Peyer's patch (tissue), 4 donors: ENCODE results near the gene OSBPL10. TPM values are rescaled to one million over a fixed set of nuclear protein-coding genes. Genes with fewer than 3 reads are reported as not detected.

Experiments
- DNase-seq, 3 donors: peaks; one replicate each; pipeline ENCODE4 v3.0.0-alpha.2; 2017 to 2019
- H3K27ac ChIP-seq, 4 donors: fragments of 200-600 bp; sonication (generic); one replicate each; pipeline ENCODE4 v1.5.1; 2016 to 2019
- H3K27me3 ChIP-seq, 2 donors: fragments of 200-600 bp; sonication (generic); one replicate each; pipeline ENCODE4 v1.5.1; 2019
- H3K36me3 ChIP-seq, 3 donors: fragments of 200-600 bp; sonication (generic); one replicate each; pipeline ENCODE4 v1.5.1; 2016 to 2019
- H3K4me1 ChIP-seq, 4 donors: fragments of 200-600 bp; sonication (generic); one replicate each; pipeline ENCODE4 v1.5.1; 2016 to 2019
- H3K4me3 ChIP-seq, 4 donors: fragments of 200-600 bp; sonication (generic); 1 replicate in 3 of 4; 2 replicates in 1 of 4; pipeline ENCODE4 v1.5.1; 2016 to 2019; ENCODE audit warnings: mild to moderate bottlenecking in 1 of 4
- H3K9me3 ChIP-seq, 4 donors: fragments of 200-600 bp; sonication (generic); one replicate each; pipeline ENCODE4 v1.5.1; 2016 to 2019; ENCODE audit warnings: mild to moderate bottlenecking in 1 of 4
- POLR2A ChIP-seq, 2 donors: fragments of 450-650 bp; IDR thresholded peaks; one replicate each; pipeline ENCODE4 v1.5.1; 2017; ENCODE audit warnings: antibody characterized with exemption in 2 of 2, mild to moderate bottlenecking in 2 of 2, moderate library complexity in 2 of 2
- total RNA-seq, 4 donors: library from RNA; depleted of rRNA; stranded (reverse); fragments of >200 nt; gene quantifications; one replicate each; pipeline ENCODE4 v1.1.0, GENCODE V29; 2016
- TF ChIP-seq, protein P1 (sequence below), 6 experiments: fragments of 450-650 bp in 4 of 6; fragments of 200-600 bp in 2 of 6; sonication (generic) in 1 of 6; IDR thresholded peaks; one replicate each; pipeline ENCODE4 v1.5.1; 2017 to 2019; ENCODE audit warnings: antibody characterized with exemption in 6 of 6, mild to moderate bottlenecking in 3 of 6, moderate library complexity in 1 of 6

The OSBPL10 gene
- total RNA-seq, 4 donors from 2014 or later = 18.5 to 128 (median 60.5) TPM

DNA sequence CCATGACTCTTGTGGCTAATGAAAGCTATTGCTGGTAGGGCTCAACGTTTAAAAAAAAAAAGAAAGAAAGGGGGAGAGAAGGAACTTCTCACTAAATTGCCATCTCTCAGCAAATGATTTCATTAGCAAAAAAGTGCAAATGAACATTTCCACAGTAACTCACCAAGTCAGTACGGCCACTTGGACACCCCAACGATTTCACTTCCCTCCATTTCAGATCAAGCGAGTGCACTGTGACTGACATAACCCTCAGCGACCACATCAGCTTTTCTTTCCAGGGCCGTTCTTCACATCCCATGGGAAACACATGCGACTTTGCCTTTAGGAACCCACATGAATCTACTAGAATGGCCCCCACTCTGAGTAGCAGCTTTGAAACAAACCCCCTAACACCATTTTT, 71.6 kb downstream of the OSBPL10 start:
- Histone ChIP-seq H3K36me3 (no peaks in the 10 kb centered on the region), H3K27me3 (no peaks in the 10 kb centered on the region), H3K4me3 (no peak overlapping the region), H3K27ac (peak overlapping the region in 1 of 4 donors; percentile 3), H3K4me1 (peaks cover 0 to 15% (median 2%) of the 10 kb centered on the region in 4 donors), H3K9me3 (no peaks in the 10 kb centered on the region)
- DNase-seq = no peak
- TF ChIP-seq, protein P1, sequence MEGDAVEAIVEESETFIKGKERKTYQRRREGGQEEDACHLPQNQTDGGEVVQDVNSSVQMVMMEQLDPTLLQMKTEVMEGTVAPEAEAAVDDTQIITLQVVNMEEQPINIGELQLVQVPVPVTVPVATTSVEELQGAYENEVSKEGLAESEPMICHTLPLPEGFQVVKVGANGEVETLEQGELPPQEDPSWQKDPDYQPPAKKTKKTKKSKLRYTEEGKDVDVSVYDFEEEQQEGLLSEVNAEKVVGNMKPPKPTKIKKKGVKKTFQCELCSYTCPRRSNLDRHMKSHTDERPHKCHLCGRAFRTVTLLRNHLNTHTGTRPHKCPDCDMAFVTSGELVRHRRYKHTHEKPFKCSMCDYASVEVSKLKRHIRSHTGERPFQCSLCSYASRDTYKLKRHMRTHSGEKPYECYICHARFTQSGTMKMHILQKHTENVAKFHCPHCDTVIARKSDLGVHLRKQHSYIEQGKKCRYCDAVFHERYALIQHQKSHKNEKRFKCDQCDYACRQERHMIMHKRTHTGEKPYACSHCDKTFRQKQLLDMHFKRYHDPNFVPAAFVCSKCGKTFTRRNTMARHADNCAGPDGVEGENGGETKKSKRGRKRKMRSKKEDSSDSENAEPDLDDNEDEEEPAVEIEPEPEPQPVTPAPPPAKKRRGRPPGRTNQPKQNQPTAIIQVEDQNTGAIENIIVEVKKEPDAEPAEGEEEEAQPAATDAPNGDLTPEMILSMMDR (IDR thresholded peaks at IDR 0.05) = no peak
- no peak for TF ChIP-seq POLR2A (IDR thresholded peaks at IDR 0.05)

DNA sequence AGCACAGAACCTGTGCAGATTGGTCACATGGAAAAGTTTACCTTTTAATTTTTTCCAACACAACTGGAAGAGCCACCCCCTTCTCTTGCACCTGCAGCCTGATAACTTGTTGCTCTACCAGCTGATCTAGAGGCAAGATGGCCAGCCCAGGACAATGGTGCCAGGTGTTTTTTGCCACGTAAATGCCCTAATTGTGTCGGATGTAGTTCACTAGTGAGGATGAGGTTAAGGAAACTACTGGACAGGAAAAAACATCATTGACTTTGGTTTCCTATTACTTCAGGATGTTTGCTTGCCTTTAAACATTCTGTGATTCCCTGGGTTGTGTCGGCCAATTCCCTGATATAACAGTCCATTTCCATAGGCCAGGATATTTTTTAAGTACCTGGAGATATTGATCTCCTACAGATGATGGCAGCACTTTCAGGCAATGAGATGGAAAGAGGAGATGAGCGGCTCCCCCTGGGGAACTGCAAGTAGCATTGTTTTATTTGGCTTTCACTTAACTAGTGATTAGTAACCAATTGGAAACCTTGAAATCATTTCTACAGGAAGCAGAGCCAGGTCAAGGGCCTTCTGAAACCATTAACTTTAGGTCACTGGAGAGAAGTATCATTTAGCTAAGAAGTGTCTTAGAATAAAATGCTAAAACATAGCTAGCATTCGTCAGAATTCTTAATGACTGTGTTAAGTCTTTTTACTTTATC, 72.5 kb downstream of the OSBPL10 start:
- no peak for DNase-seq
- TF ChIP-seq, protein P1 (IDR thresholded peaks at IDR 0.05) = no peak
- no peak for TF ChIP-seq POLR2A (IDR thresholded peaks at IDR 0.05)
- Histone ChIP-seq H3K27ac (no peak overlapping the region), H3K4me3 (no peak overlapping the region), H3K4me1 (peaks cover 0 to 20% (median 4%) of the 10 kb centered on the region in 4 donors), H3K9me3 (no peaks in the 10 kb centered on the region), H3K27me3 (no peaks in the 10 kb centered on the region), H3K36me3 (no peaks in the 10 kb centered on the region)

DNA sequence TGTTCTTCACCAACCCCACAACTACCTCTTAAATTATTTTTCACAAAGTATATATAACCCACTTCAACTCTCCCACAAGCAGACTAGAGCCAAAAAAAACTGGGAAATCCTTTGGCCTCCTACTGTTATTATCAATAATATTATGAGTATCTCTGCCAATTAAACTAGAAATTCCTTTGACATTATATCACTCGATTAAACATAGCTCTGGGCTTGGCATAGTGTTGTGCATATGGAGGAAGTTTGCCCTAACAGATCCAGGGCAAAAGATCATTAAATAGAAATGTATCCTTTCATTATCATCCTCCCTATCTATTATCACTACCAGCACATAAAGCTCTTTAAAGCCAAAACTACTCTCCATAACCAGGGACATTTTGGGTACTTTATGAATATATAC, 74.9 kb downstream of the OSBPL10 start:
- H3K27me3 ChIP-seq = no peaks in the 10 kb centered on the region
- TF ChIP-seq POLR2A (IDR thresholded peaks at IDR 0.05) = no peak
- TF ChIP-seq, protein P1 (IDR thresholded peaks at IDR 0.05) = no peak
- no peak overlapping the region for H3K27ac ChIP-seq
- DNase-seq = no peak
- no peak overlapping the region for H3K4me3 ChIP-seq
- no peaks in the 10 kb centered on the region for H3K9me3 ChIP-seq
- H3K36me3 ChIP-seq = no peaks in the 10 kb centered on the region
- H3K4me1 ChIP-seq = peaks cover 0 to 20% (median 4%) of the 10 kb centered on the region in 4 donors

DNA sequence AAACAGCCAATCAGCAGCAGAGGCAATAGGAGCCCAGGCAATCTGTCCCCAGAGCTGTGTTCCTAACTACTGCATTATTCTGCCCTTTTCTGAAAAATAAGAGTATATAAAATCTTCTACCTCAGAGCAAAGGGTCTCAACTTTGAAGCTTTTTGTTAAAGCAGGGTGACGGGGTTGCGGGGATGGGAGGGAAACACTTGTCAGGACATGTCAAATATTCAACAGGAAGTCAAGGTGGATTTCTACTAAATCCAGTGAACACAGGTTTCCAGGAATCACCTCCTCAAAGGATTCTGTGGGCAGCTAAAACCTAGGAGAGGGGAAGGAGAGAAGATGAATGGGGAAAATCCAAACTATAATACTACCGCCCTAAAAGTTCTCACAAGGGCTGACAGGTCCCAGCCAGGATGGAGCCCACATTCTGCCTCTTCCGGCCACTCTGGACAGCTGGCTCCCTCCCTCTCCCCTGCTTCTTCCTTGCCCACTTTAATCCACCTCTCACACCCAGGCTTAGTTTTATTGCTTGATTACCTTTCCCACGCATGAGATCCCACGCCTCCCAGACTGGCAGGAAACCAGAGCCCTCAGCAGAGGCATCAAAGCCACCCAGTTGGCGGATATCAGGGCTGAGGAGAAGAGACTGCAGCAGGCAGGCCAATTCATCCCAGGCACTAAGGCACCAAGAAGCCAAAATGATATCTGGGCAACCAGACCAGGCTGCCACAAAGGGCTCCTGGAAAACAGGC, 77.2 kb downstream of the OSBPL10 start:
- TF ChIP-seq, protein P1 (IDR thresholded peaks at IDR 0.05) = no peak
- no peak for TF ChIP-seq POLR2A (IDR thresholded peaks at IDR 0.05)
- peak in 2 of 3 donors; percentile 43 to 53 for DNase-seq
- Histone ChIP-seq H3K4me1 (peaks cover 0 to 15% (median 4%) of the 10 kb centered on the region in 4 donors), H3K9me3 (no peaks in the 10 kb centered on the region), H3K36me3 (no peaks in the 10 kb centered on the region), H3K27me3 (no peaks in the 10 kb centered on the region), H3K27ac (no peak overlapping the region), H3K4me3 (no peak overlapping the region)

DNA sequence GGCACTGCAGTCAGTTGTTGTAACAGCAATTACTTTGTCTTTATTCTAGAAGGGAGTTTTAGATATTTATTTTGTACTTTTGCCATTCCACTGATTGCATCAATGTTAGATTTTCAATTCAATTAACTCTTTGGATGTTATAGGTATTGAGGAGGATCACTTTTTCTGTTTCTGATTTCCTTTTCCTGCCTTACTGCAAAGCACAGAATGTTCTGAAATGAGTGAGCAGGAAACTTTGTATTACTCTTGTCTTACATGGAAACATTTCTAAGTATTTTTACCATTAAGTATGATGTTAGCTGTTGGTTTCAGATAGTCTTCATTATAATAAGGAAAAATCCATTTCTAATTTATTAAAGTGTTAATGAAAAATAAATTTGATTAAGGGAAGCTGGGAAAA, 80.5 kb downstream of the OSBPL10 start:
- H3K27me3 ChIP-seq = no peaks in the 10 kb centered on the region
- H3K4me1 ChIP-seq = peaks cover 0 to 8% (median 4%) of the 10 kb centered on the region in 4 donors
- no peaks in the 10 kb centered on the region for H3K36me3 ChIP-seq
- H3K9me3 ChIP-seq = no peaks in the 10 kb centered on the region
- TF ChIP-seq POLR2A (IDR thresholded peaks at IDR 0.05) = no peak
- TF ChIP-seq, protein P1 (IDR thresholded peaks at IDR 0.05) = no peak
- no peak overlapping the region for H3K4me3 ChIP-seq
- H3K27ac ChIP-seq = peak overlapping the region in 1 of 4 donors; percentile 5
- no peak for DNase-seq
